Fibroblast of pulmonary artery (primary cell): ENCODE data around the gene CEP192.
"Not testable (repeated sequence)": the region's sequence is repeated elsewhere in the genome, so short reads cannot be mapped to it uniquely, and the experiment has no call there.

Source experiments
- DNase-seq: peaks from one replicate; pipeline ENCODE4 v3.0.0-alpha.2; 2010; ENCODE audit warnings: low read depth
- H3K4me3 ChIP-seq: replicated peaks from 2 replicates; pipeline ENCODE4 v1.5.1; 2011; ENCODE audit warnings: low read depth, mild to moderate bottlenecking, control low read depth, low read length, moderate library complexity
- TF ChIP-seq, protein P1 (sequence below): IDR thresholded peaks from 2 replicates; pipeline ENCODE4 v1.5.1; 2011; ENCODE audit warnings: mild to moderate bottlenecking, control low read depth, low read length, inconsistent platforms; ENCODE audit errors: missing control alignments

The CEP192 gene

DNA sequence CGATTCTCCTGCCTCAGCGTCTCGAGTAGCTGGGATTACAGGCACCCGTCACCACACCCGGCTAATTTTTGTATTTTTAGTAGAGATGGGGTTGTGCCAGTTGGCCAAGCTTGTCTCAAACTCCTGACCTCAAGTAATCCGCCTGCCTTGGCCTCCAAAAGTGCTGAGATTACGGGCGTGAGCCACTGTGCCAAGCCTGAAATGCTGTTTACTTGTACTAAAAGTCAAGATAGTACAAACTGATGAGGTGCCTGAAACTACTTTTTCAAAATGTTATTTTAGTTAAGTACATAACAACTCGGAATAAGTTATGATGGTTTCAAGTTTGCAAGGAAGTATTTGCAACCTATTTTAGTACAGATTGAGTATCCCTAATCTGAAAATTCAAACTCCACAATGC lies 85.7 kb downstream of the CEP192 start:
- DNase-seq, result no peak
- TF ChIP-seq, protein P1, sequence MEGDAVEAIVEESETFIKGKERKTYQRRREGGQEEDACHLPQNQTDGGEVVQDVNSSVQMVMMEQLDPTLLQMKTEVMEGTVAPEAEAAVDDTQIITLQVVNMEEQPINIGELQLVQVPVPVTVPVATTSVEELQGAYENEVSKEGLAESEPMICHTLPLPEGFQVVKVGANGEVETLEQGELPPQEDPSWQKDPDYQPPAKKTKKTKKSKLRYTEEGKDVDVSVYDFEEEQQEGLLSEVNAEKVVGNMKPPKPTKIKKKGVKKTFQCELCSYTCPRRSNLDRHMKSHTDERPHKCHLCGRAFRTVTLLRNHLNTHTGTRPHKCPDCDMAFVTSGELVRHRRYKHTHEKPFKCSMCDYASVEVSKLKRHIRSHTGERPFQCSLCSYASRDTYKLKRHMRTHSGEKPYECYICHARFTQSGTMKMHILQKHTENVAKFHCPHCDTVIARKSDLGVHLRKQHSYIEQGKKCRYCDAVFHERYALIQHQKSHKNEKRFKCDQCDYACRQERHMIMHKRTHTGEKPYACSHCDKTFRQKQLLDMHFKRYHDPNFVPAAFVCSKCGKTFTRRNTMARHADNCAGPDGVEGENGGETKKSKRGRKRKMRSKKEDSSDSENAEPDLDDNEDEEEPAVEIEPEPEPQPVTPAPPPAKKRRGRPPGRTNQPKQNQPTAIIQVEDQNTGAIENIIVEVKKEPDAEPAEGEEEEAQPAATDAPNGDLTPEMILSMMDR, result no peak
- no peak overlapping the region for H3K4me3 ChIP-seq

DNA sequence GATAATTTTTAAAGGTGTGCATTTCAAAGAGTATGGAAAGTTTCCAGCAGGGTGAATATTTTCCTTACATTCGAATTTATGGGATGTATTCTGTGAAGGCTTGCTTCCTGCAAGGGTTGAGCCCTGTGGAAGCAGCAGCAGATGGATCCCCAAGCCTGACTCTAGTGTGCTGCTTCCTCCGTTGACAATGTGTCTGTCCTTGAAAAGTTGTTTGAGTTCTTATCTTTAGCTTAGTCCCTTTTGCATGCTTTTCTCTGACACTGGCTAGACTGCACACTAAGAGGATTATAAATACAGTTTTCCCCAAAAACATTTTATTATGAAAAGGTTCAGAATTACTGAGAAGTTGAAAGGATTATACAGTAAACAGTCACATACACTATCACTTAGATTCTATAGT lies 86.3 kb downstream of the CEP192 start:
- TF ChIP-seq, protein P1, result no peak
- no peak overlapping the region for H3K4me3 ChIP-seq
- DNase-seq, result no peak

GRCh38 chr18:13078065-13078464 lies 86.9 kb downstream of the CEP192 start:
- not testable (repeated sequence) for DNase-seq, H3K4me3 ChIP-seq

DNA sequence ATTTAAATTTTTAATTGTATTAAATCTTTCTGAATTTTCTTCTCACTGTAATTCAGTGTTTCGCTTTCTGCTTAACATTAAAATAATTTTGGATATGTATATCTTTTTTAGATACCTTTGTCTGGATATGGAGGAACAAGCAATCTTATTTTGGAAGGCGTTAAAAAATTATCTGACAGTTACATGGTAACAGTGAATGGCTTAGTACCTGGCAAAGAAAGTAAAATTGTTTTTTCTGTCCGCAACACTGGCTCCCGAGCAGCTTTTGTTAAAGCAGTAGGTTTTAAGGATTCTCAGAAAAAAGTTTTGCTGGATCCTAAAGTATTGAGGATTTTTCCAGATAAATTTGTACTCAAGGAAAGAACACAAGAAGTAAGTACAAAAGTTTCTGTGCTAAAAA lies 95.7 kb downstream of the CEP192 start:
- H3K4me3 ChIP-seq, result no peak overlapping the region
- no peak for DNase-seq
- TF ChIP-seq, protein P1, result no peak

DNA sequence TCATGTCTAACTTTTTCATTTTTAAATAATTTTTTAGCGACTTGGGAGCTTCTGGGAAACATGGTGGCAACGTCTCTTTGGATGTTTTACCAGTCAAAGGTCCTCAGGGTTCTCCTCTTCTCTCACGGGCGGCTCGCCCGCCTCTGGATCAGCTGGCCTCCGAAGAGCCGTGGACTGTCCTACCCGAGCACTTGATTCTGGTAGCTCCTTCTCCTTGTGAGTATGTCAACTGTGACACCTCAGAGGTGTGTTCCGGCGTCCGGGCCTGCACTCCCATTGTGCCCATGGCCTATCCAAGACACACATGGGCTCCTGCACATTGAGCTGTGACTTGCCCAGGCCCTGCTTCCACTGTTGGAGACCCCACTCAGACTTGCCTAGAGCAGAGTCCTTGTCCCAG lies 104.3 kb downstream of the CEP192 start:
- no peak for DNase-seq
- no peak overlapping the region for H3K4me3 ChIP-seq
- TF ChIP-seq, protein P1, result no peak

- H3K4me3 ChIP-seq, result no peak overlapping the region
- TF ChIP-seq, protein P1, result no peak
- no peak for DNase-seq
These were observed 105.1 kb downstream of the CEP192 start for GRCh38 chr18:13096232-13096631.

- no peak for DNase-seq
- TF ChIP-seq, protein P1, result no peak
- H3K4me3 ChIP-seq, result no peak overlapping the region
These were observed 105.6 kb downstream of the CEP192 start for GRCh38 chr18:13096719-13097118.

- not testable (repeated sequence) for H3K4me3 ChIP-seq, DNase-seq
These were observed 106.9 kb downstream of the CEP192 start for GRCh38 chr18:13098104-13098503.
